Adrenal gland (tissue), 5 donors: ENCODE measurements around the gene CAMK4.

Experiments used
- POLR2A ChIP-seq, 2 donors: fragments of 450-650 bp; IDR thresholded peaks; one replicate each; pipeline ENCODE4 v1.6.1; 2017; ENCODE audit warnings: antibody characterized with exemption in 2 of 2, mild to moderate bottlenecking in 2 of 2, moderate library complexity in 1 of 2
- TF ChIP-seq, protein P1 (sequence below), 6 experiments: fragments of 450-650 bp in 4 of 6; fragments of 200-600 bp in 2 of 6; sonication (generic) in 1 of 6; IDR thresholded peaks; 1 replicate in 5 of 6; 2 replicates in 1 of 6; pipeline versions ENCODE4 v1.5.1 to v1.8.0; 2016 to 2021; ENCODE audit warnings: antibody characterized with exemption in 6 of 6, mild to moderate bottlenecking in 2 of 6, moderate library complexity in 1 of 6
- donor health status: DM: no; HTN: no; CAD: no.

DNA sequence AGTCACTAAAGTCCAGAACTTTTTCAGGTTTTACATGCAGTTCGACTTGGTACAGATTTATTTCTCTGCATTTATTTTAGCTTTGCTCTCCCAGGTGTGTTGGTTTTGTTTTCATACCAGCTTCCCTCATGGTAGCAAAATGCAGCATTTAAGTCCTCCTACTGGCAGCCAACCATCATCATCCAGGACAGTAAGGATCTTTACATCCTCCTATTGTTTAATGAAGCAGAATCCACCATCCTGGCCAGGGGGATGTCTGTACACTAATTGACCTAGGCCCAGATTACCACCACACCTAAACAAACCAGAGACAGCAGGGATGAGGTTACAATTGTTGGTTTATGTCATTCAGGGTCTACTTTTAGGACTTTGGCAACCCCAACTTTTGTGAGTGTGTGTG lies 22.3 kb downstream of the CAMK4 start:
- TF ChIP-seq, protein P1, sequence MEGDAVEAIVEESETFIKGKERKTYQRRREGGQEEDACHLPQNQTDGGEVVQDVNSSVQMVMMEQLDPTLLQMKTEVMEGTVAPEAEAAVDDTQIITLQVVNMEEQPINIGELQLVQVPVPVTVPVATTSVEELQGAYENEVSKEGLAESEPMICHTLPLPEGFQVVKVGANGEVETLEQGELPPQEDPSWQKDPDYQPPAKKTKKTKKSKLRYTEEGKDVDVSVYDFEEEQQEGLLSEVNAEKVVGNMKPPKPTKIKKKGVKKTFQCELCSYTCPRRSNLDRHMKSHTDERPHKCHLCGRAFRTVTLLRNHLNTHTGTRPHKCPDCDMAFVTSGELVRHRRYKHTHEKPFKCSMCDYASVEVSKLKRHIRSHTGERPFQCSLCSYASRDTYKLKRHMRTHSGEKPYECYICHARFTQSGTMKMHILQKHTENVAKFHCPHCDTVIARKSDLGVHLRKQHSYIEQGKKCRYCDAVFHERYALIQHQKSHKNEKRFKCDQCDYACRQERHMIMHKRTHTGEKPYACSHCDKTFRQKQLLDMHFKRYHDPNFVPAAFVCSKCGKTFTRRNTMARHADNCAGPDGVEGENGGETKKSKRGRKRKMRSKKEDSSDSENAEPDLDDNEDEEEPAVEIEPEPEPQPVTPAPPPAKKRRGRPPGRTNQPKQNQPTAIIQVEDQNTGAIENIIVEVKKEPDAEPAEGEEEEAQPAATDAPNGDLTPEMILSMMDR (IDR thresholded peaks at IDR 0.05), result no peak
- TF ChIP-seq POLR2A (IDR thresholded peaks at IDR 0.05), result no peak
